Uterus (tissue), 2 donors: ENCODE results near the gene DNAJC25.

Experiments used
- CTCF ChIP-seq, 4 experiments: fragments of 200-600 bp in 2 of 4; fragments of 450-650 bp in 2 of 4; sonication (generic) in 2 of 4; IDR thresholded peaks; one replicate each; pipeline ENCODE4 v1.5.1; 2016 to 2019; ENCODE audit warnings: antibody characterized with exemption in 4 of 4, mild to moderate bottlenecking in 2 of 4, moderate library complexity in 1 of 4
- POLR2A ChIP-seq, 2 donors: fragments of 450-650 bp; IDR thresholded peaks; one replicate each; pipeline ENCODE4 v1.6.1; 2016; ENCODE audit warnings: antibody characterized with exemption in 2 of 2, mild to moderate bottlenecking in 1 of 2, moderate library complexity in 1 of 2

GRCh38 chr9:111683392-111683791 lies 52.3 kb downstream of the DNAJC25 start:
- TF ChIP-seq CTCF (IDR thresholded peaks at IDR 0.05) (no peak), POLR2A (IDR thresholded peaks at IDR 0.05) (no peak)
